ENCODE measurements around the gene ARHGEF10L. TPM values are rescaled to one million over a fixed set of nuclear protein-coding genes. Genes with fewer than 3 reads are reported as not detected.

The ARHGEF10L gene
- total RNA-seq, 1 experiment from 2014 or later: 3.3 TPM

- TF ChIP-seq CTCF (conservative IDR thresholded peaks at IDR 0.05; ENCODE audit: low read depth, low read length): no peak
- TF ChIP-seq EZH2 (IDR thresholded peaks at IDR 0.05; ENCODE audit: borderline replicate concordance, low read depth, low read length, poor library complexity, severe bottlenecking): no peak
- Histone ChIP-seq H3K4me1 (ENCODE audit: insufficient read depth, low read length, poor library complexity, severe bottlenecking) (no peaks in the 10 kb centered on the region), H3K27me3 (replicated peaks; ENCODE audit: insufficient read depth, low read depth, low read length, poor library complexity) (no peaks in the 10 kb centered on the region), H3K27ac (ENCODE audit: low read depth, low read length, poor library complexity, severe bottlenecking) (no peak overlapping the region), H3K4me3 (ENCODE audit: low read depth, low read length, poor library complexity, severe bottlenecking) (no peak overlapping the region), H3K9me3 (ENCODE audit: low read depth, low read length, poor library complexity, severe bottlenecking) (no peaks in the 10 kb centered on the region), H3K36me3 (ENCODE audit: insufficient read depth, low read length, poor library complexity, severe bottlenecking) (no peaks in the 10 kb centered on the region)
- CTCF ChIA-PET: no interaction called here
- DNase-seq (ENCODE audit: low spot score): no peak
- BruUV-seq (replicated peaks): no TSS peak
- POLR2A ChIA-PET (ENCODE audit: low non-redundant PET): no interaction called here
- intact Hi-C loops (cut with micrococcal nuclease; ENCODE audit: unreplicated experiment): no loop called here
Observed at GRCh38 chr1:17711941-17712340, 172.4 kb downstream of the ARHGEF10L start.

DNA sequence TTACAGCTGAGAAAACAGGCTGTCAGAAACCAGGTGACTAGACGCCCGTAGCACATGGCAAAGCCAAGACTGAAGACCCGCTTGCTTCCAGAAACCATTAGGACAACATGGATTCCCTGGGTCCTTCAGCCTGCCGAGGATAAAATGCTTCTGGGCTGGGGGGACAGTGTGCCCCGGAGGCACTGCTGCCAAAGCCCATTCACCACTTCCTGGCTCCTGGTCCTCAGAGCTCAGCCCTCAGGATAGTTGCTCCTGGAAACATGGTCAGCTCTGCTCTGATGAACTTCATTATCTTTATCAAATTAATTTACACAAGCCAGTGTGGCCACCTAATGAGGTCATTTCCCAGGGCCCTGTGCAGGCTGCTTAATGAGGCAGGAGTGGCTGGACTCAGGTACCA lies 174.5 kb downstream of the ARHGEF10L start:
- H3K9me3 ChIP-seq (ENCODE audit: low read depth, low read length, poor library complexity, severe bottlenecking): no peaks in the 10 kb centered on the region
- H3K27me3 ChIP-seq (replicated peaks; ENCODE audit: insufficient read depth, low read depth, low read length, poor library complexity): no peaks in the 10 kb centered on the region
- H3K4me3 ChIP-seq (ENCODE audit: low read depth, low read length, poor library complexity, severe bottlenecking): no peak overlapping the region
- ChIA-PET CTCF (no interaction called here), POLR2A (ENCODE audit: low non-redundant PET) (no interaction called here)
- no peaks in the 10 kb centered on the region for H3K4me1 ChIP-seq (ENCODE audit: insufficient read depth, low read length, poor library complexity, severe bottlenecking)
- no peak for DNase-seq (ENCODE audit: low spot score)
- intact Hi-C loops (cut with micrococcal nuclease; ENCODE audit: unreplicated experiment): no loop called here
- H3K36me3 ChIP-seq (ENCODE audit: insufficient read depth, low read length, poor library complexity, severe bottlenecking): no peaks in the 10 kb centered on the region
- no peak overlapping the region for H3K27ac ChIP-seq (ENCODE audit: low read depth, low read length, poor library complexity, severe bottlenecking)
- no peak for TF ChIP-seq EZH2 (IDR thresholded peaks at IDR 0.05; ENCODE audit: borderline replicate concordance, low read depth, low read length, poor library complexity, severe bottlenecking)
- no peak for TF ChIP-seq CTCF (conservative IDR thresholded peaks at IDR 0.05; ENCODE audit: low read depth, low read length)
- no TSS peak for BruUV-seq (replicated peaks)

DNA sequence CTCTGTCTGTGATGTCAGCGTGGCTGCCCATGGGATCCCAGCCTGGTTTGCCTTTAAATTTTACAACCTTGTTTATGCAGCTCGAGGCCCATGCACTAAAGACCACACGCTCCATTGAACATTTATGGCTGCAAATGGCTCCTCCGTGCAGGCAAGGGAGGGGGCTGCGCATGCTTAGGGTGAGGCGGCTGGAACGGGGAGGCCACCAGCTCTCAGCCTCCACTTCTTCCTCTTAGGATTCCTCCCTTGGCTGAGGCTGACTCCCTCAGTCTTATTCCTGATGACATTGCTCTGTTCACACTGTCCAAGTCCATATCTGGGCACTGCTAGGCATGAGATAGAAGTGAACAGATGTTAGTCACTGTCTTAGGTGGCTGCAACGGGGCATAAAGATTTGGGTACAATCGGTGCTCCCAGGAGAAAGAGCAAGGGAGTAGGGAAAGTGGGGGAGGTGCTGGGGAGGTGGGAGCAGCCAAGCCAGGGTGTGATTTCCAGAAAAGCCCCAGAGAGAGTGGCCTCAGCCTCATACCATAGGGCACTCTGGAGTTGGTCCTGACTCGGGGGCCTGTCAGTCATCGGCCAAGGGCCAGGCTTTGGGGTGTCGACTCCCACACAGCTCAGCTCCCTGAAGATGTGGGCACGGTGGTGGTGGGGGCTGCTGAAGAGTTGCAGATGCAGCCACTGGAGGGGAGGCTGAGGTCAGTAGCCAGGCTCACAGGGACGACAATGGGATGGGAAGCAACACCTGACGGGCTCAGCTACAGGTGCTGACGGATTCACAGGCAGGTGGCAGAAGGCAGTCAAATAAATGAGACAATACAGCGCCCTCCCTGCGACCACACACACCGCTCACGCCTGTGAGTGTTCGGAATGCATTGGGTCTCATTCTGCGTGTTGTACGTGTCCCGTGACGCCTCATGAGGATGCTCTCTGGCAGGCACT lies 178.4 kb downstream of the ARHGEF10L start:
- no peak overlapping the region for H3K27ac ChIP-seq (ENCODE audit: low read depth, low read length, poor library complexity, severe bottlenecking)
- POLR2A ChIA-PET (ENCODE audit: low non-redundant PET): no interaction called here
- no peaks in the 10 kb centered on the region for H3K4me1 ChIP-seq (ENCODE audit: insufficient read depth, low read length, poor library complexity, severe bottlenecking)

More for the DNA sequence above, 178.4 kb downstream of the ARHGEF10L start:
- TF ChIP-seq CTCF (conservative IDR thresholded peaks at IDR 0.05; ENCODE audit: low read depth, low read length): no peak
- TF ChIP-seq EZH2 (IDR thresholded peaks at IDR 0.05; ENCODE audit: borderline replicate concordance, low read depth, low read length, poor library complexity, severe bottlenecking): no peak
- Histone ChIP-seq H3K27me3 (replicated peaks; ENCODE audit: insufficient read depth, low read depth, low read length, poor library complexity) (no peaks in the 10 kb centered on the region), H3K4me3 (ENCODE audit: low read depth, low read length, poor library complexity, severe bottlenecking) (no peak overlapping the region), H3K9me3 (ENCODE audit: low read depth, low read length, poor library complexity, severe bottlenecking) (no peaks in the 10 kb centered on the region), H3K36me3 (ENCODE audit: insufficient read depth, low read length, poor library complexity, severe bottlenecking) (no peaks in the 10 kb centered on the region)
- BruUV-seq (replicated peaks): no TSS peak
- intact Hi-C loops (cut with micrococcal nuclease; ENCODE audit: unreplicated experiment): no loop called here
- DNase-seq (ENCODE audit: low spot score): no peak
- CTCF ChIA-PET: no interaction called here
